Cardiac muscle cell (in vitro differentiated cells and primary cell): ENCODE measurements around the gene MCC. TPM values are rescaled to one million over a fixed set of nuclear protein-coding genes. Genes with fewer than 3 reads are reported as not detected.

ENCODE experiments used
- DNase-seq, 2 donors: peaks; one replicate each; pipeline versions ENCODE4 v3.0.0 to v3.0.0-alpha.2; 2010 to 2017; ENCODE audit warnings: low read depth in 1 of 2, low spot score in 1 of 2
- H3K27ac ChIP-seq: fragments of 200-600 bp; sonication (generic); 2 replicates; pipeline ENCODE4 v1.5.1; 2016
- H3K27me3 ChIP-seq: fragments of 200-600 bp; sonication (generic); 2 replicates; pipeline ENCODE4 v1.6.0; 2016; ENCODE audit warnings: control low read depth
- H3K36me3 ChIP-seq: fragments of 200-600 bp; sonication (generic); 2 replicates; pipeline ENCODE4 v1.5.1; 2016; ENCODE audit warnings: control low read depth
- H3K4me1 ChIP-seq: fragments of 200-600 bp; sonication (generic); 2 replicates; pipeline ENCODE4 v1.8.1; 2017; ENCODE audit warnings: low read depth, mild to moderate bottlenecking, mixed run types
- H3K4me3 ChIP-seq: fragments of 200-600 bp; sonication (generic); 2 replicates; pipeline ENCODE4 v1.5.1; 2016; ENCODE audit warnings: mild to moderate bottlenecking
- H3K9me3 ChIP-seq: fragments of 200-600 bp; sonication (generic); 2 replicates; pipeline ENCODE4 v1.5.1; 2017; ENCODE audit warnings: low read depth, mild to moderate bottlenecking, control low read depth
- CTCF ChIP-seq: IDR thresholded peaks from 2 replicates; pipeline ENCODE4 v1.5.1; 2012; ENCODE audit warnings: low read depth, mild to moderate bottlenecking, low read length
- polyA plus RNA-seq: library from polyadenylated mRNA; unstranded; fragments of >200 nt; fragmentation: Nextera tagmentation; extraction: Ambion mirVana; gene quantifications from 2 replicates; pipeline ENCODE4 v1.2.1, GENCODE V29; 2016
- total RNA-seq: library from RNA; depleted of rRNA; stranded (reverse); fragments of >200 nt; gene quantifications from 2 replicates; pipeline ENCODE4 v1.2.3, GENCODE V29; 2016

The MCC gene
- total and polyA plus RNA-seq, 2 experiments from 2014 or later: 37.8 to 137 TPM

DNA sequence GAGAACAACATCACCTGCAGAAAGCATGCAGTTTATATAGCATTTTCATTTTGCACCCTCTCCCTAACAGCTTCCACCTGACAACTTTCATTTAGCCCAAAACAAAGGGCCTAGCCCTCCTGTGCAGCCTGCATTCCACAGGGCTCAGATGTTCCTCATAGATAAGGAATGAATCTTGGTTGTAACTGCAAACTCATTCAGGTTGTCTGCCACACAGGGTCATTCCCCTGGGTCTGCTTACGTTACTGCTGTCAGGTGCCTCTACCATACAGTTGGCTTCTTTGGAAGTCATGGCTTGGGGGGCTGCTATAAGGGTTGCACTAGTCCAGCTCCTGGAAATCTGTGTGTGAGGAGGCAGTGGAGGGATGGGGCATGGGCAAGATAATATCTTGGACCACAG is 514.3 kb downstream of the MCC start:
- DNase-seq: no peak
- H3K36me3 ChIP-seq: no peaks in the 10 kb centered on the region
- no peaks in the 10 kb centered on the region for H3K9me3 ChIP-seq
- H3K4me1 ChIP-seq: peaks cover 9% of the 10 kb centered on the region
- H3K27ac ChIP-seq: no peak overlapping the region
- no peak for TF ChIP-seq CTCF
- H3K27me3 ChIP-seq: no peaks in the 10 kb centered on the region
- H3K4me3 ChIP-seq: no peak overlapping the region

GRCh38 chr5:112973036-112973435 is 515.2 kb downstream of the MCC start:
- Histone ChIP-seq H3K4me1 (peaks cover 6% of the 10 kb centered on the region), H3K4me3 (no peak overlapping the region), H3K9me3 (no peaks in the 10 kb centered on the region), H3K36me3 (no peaks in the 10 kb centered on the region), H3K27ac (no peak overlapping the region), H3K27me3 (no peaks in the 10 kb centered on the region)
- DNase-seq: no peak
- TF ChIP-seq CTCF: no peak

Other genes with a start within 250 kb of the MCC start
- gene TSSK1B, start 53.5 kb downstream of the MCC start, total RNA-seq: 0.14 and 0.15 TPM in 2 replicates
- gene TSSK1B, start 53.5 kb downstream of the MCC start, polyA plus RNA-seq: 0.27 TPM in 1 of 2 replicates, not detected in the other
- 8.7 and 16.1 TPM in 2 replicates for gene YTHDC2, start 25.2 kb upstream of the MCC start, total RNA-seq
- 11.2 and 11.4 TPM in 2 replicates for gene YTHDC2, start 25.2 kb upstream of the MCC start, polyA plus RNA-seq